ENCODE results near the gene LHPP.

The LHPP gene

DNA sequence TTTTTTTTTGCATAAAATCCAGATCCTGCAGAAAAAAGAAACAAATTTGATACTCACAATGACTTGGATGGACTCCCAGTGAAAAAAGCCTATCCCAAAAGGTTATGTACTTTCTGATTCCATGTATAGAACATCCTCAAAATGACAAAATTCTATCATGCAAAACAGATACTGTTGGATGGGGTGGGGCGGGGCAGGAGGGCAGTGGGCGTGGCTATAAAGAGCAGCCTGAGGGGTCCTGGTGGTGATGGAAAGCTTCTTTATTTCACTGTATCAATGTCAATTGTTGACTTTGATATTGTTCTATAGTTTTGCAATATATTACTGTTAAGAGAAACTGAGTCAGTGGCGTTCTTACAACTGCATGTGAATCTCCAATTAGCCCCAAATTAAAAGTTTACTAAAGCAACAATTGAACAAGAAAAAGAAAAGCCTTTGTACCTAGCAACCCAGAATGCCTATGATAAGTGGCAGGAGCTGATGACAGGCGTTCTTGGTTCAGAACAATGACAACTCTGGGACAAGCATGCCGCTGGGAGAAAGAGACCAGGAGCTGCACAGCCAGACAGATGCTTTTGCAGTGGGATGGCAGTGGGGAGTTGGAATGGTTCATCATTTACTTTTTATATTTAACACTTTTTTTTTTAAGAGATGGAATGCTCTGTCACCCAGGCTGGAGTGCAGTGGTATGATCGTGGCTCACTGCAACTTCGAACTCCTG is 101.9 kb downstream of the LHPP start:
- Mint-ChIP-seq H3K4me1 (ENCODE audit: low read depth in 2 of 2) (peaks cover 0 to 5% of the 10 kb centered on the region in 2 donors), H3K9me3 (no peaks in the 10 kb centered on the region), H3K27ac (no peak overlapping the region), H3K27me3 (no peaks in the 10 kb centered on the region), H3K4me3 (no peak overlapping the region), H3K36me3 (ENCODE audit: insufficient read depth) (peaks cover 2% of the 10 kb centered on the region)
- no peak for ATAC-seq (replicated peaks)
- DNase-seq = no peak

DNA sequence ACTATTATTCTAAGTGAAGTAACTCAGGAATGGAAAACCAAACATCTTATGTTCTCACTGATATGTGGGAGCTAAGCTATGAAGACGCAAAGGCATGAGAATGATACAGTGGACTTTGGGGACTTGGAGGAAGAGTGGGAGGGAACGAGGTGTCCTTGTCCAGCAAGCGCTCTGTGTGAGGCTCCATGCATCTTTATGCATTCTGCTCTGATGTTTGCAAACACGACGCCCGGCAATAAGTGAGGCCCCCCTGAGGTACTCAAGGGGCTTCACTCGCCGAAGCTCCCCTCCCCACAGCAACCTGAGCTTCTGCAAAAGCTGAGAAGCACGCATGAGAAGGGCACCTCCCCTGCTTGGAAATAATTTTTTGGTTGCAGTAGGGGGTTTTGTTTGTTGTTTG is 103.3 kb downstream of the LHPP start:
- DNase-seq = no peak
- peaks cover 0 to 5% of the 10 kb centered on the region in 2 donors for H3K4me1 Mint-ChIP-seq (ENCODE audit: low read depth in 2 of 2)
- peaks cover 2% of the 10 kb centered on the region for H3K36me3 Mint-ChIP-seq (ENCODE audit: insufficient read depth)
- no peak overlapping the region for H3K27ac Mint-ChIP-seq
- no peaks in the 10 kb centered on the region for H3K27me3 Mint-ChIP-seq
- ATAC-seq (replicated peaks) = no peak
- no peaks in the 10 kb centered on the region for H3K9me3 Mint-ChIP-seq
- no peak overlapping the region for H3K4me3 Mint-ChIP-seq

DNA sequence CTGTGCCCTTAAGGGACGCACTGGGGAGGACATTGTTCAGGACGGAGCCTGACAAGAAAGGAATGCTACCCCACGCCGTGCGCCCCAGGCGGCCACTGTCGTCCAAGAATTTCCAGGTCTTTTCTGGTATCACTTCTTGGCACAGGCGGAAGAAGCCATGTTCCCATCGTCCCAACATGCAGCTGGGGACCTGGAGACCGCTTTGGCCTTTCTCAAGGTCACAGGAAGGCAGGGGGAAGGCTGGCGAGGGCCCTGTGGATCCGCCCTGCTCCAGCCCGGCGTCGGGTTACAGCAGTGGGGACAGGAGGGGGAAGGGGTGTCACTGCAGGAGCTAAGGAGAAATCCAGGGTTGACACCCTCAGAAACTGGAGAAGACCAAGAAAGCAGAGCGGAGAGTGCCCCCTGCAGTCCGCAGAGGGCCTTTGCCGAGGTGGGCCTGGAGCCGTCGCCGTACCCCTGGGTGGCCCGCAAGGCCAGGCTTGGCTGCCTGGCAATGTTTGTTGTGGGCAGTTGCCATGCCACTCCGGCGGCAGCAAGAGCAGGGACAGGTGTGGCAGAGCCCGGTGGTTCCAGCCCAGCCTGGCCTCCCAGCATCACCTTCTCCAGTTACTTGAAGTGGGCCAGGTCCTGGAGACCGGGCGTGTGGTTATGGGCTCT is 104.1 kb downstream of the LHPP start:
- H3K36me3 Mint-ChIP-seq (ENCODE audit: insufficient read depth) = peaks cover 2% of the 10 kb centered on the region
- peaks cover 0 to 5% of the 10 kb centered on the region in 2 donors for H3K4me1 Mint-ChIP-seq (ENCODE audit: low read depth in 2 of 2)
- no peak for DNase-seq
- no peaks in the 10 kb centered on the region for H3K9me3 Mint-ChIP-seq
- no peak for ATAC-seq (replicated peaks)
- no peak overlapping the region for H3K27ac Mint-ChIP-seq
- no peaks in the 10 kb centered on the region for H3K27me3 Mint-ChIP-seq
- peak overlapping the region in 1 of 2 donors; percentile 38 for H3K4me3 Mint-ChIP-seq

DNA sequence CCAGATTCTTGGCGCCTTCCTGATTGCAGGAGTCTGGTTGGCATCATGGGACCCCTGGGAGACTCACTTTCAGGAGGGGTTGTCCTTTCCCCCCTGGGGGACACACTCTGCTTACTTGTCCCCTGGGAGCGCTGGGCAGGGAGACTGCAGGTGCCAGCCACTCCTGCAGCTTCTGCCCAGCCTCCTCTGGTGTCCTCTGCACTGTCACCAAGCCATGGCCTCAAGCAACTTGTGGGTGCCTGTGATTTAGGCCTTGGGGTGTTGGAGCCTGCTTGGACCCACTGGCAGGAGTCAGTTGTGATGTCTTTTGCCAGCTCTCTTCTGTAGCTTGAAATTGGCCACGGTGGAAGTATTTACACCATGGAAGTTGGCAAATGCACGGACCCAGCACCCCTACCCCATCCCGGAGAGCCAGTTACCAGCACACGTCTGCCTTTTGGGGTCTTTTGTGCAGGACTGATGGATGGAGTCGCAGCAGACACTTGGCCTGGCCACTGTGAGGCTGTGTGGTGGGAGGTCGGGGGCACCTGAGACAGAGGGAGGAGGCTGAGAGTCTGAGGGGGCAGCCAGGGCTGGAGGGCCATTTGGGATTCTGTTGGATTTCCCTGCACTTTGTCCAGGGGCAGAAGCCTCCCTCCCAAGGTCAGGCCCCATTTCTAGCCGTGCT is 104.7 kb downstream of the LHPP start:
- Mint-ChIP-seq H3K4me3 (no peak overlapping the region), H3K9me3 (no peaks in the 10 kb centered on the region), H3K4me1 (ENCODE audit: low read depth in 2 of 2) (peaks cover 0 to 5% of the 10 kb centered on the region in 2 donors), H3K27ac (no peak overlapping the region), H3K36me3 (ENCODE audit: insufficient read depth) (peaks cover 2% of the 10 kb centered on the region), H3K27me3 (no peaks in the 10 kb centered on the region)
- ATAC-seq (replicated peaks) (no peak), DNase-seq (no peak)

DNA sequence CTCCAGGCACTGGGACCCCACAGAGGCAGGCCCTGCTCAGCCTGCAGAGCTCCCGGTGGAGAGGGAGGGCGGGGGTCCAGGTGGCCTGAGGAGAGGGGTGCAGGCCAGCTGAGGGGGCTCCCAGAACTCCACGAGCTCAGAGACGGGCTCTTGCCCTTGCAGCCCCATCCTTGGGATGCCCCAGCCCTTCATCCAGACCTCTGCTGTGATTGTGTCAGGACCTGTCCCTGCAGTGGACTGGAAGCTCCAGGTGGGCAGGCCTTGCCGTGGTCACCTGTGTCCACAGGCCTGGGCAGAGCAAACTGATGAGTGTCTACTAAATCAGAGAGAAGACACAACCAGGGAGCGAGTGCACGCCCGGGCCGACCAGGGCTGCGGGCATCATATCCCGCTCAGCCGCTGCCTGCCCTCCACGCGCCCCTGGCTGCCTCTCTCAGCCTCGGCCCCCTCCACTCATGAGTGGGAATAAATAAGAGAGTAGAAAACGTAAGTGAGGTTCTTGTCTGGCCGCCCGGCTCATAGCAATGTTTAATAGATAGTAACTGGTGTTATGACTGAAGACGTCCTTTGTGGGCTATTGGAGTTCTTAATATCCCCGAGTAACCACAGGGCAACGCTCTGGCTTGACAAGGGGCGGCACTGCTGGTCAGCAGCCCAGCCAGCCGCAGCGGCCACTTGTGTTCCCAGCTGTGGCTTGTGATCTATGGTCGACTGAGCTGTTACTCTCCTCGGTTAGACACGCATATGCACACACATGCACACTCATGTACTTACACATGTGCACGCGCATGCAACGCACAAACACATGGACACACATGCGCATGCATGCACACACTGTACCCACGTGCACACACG is 105.6 kb downstream of the LHPP start:
- H3K4me3 Mint-ChIP-seq = no peak overlapping the region
- peaks cover 0 to 7% of the 10 kb centered on the region in 2 donors for H3K4me1 Mint-ChIP-seq (ENCODE audit: low read depth in 2 of 2)
- H3K36me3 Mint-ChIP-seq (ENCODE audit: insufficient read depth) = peaks cover 2% of the 10 kb centered on the region
- H3K27me3 Mint-ChIP-seq = no peaks in the 10 kb centered on the region
- DNase-seq = no peak
- ATAC-seq (replicated peaks) = no peak
- no peak overlapping the region for H3K27ac Mint-ChIP-seq
- no peaks in the 10 kb centered on the region for H3K9me3 Mint-ChIP-seq

DNA sequence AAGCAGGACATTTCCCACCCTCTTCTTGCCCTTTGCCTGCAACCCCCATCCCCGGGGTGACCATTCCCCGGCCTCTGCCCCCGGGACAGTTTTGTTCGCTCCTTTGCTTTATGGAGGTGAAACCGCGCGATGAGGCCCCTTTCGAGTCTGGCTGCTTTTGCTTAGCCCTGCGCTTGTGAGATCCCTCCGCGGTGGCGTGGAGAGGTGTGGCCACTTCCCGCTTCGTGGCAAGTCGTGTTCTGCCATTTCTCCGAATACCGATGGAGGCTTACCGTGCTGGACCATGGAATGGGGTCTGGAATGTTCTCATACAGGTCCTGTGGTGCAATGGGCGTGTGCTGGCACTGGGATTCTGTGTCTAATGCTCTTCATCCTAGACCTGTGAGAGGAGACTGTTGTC is 106.7 kb downstream of the LHPP start:
- no peak overlapping the region for H3K4me3 Mint-ChIP-seq
- H3K4me1 Mint-ChIP-seq (ENCODE audit: low read depth in 2 of 2) = peaks cover 0 to 7% of the 10 kb centered on the region in 2 donors
- H3K27ac Mint-ChIP-seq = no peak overlapping the region
- no peak for DNase-seq
- no peak for ATAC-seq (replicated peaks)
- no peaks in the 10 kb centered on the region for H3K9me3 Mint-ChIP-seq
- H3K27me3 Mint-ChIP-seq = no peaks in the 10 kb centered on the region
- peaks cover 2% of the 10 kb centered on the region for H3K36me3 Mint-ChIP-seq (ENCODE audit: insufficient read depth)

DNA sequence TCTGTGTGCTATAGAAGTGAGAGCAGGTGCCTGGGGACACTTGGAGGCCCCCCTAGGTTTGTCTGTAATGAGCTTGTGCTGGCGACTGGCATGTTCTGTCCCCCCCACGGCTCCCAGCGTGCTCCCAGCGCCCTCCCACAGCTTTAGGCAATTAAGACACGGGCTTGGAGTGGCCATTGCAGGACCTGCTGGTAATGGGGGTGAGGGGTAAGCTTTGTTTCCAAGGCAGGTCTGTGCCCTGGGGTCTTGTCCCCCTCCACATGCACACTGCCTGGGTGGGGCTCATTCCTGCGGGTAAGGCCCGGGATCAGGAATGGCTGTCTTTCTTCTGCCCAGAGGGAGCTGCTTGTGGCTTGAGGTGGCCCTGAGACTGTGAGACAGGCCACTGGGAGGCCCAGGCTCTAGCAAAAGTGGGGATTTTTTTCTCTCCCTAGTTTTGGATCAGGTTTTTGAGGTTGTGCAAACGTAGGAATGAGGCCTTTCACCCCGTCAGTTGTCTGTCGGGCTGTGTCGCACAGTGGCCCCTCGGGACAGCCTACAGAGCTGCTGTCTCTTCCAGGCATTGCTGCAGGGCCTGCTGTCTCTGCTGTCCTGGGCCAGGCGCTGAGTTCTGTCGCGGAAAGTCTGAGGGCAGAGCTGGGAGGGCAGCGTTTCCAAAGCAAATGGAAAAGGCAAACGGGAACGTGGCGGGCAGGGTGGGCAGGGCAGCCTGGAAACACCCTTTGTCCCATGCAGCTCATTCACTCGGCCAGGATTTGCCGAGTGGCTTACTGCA is 107.4 kb downstream of the LHPP start:
- ATAC-seq (replicated peaks) (no peak), DNase-seq (no peak)
- Mint-ChIP-seq H3K27me3 (no peaks in the 10 kb centered on the region), H3K4me1 (ENCODE audit: low read depth in 2 of 2) (peaks cover 0 to 7% of the 10 kb centered on the region in 2 donors), H3K9me3 (no peaks in the 10 kb centered on the region), H3K4me3 (no peak overlapping the region), H3K27ac (no peak overlapping the region), H3K36me3 (ENCODE audit: insufficient read depth) (peaks cover 2% of the 10 kb centered on the region)

DNA sequence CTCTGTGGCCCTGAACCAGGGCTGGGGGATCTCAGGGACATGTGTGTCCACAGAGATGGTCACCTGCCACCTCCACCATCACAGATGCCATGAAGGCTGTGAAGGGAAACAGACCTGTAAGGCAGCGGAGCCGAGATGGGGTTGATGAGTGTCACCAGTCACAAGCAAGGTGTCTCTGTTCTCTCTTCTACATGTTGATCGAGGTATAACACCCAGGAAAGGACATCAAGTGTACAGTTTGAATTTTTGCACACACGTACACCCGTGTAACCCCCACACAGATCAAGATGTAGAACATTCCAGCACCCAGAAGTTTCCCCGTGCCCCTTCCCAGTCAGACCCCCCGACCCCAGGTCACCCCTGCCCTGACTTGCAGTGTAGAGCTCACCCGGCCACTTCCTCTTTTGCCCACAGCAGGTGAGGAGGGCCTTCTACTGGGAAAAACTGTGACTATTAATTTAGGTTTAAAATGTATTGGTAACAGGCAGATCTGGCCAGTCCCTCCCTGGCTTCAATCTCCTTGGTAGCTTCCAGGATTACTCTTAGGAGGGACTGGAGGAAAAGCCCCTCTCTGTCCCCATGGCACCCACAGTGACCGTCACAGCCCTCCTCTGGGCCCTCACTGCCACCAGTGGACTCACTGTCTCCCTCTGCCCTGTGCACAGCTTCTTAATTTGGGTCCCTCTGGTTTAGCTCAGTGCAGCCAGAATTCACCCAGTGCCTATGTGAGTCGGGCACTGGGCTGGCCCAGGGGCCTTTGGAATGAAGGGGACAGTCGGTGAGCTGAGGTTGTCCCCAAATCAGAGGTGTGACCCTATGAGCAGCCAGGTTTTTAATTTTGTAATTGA is 108.2 kb downstream of the LHPP start:
- no peak for ATAC-seq (replicated peaks)
- DNase-seq = no peak
- H3K4me3 Mint-ChIP-seq = no peak overlapping the region
- H3K36me3 Mint-ChIP-seq (ENCODE audit: insufficient read depth) = peaks cover 3% of the 10 kb centered on the region
- no peaks in the 10 kb centered on the region for H3K27me3 Mint-ChIP-seq
- H3K27ac Mint-ChIP-seq = no peak overlapping the region
- no peaks in the 10 kb centered on the region for H3K9me3 Mint-ChIP-seq
- peaks cover 0 to 5% of the 10 kb centered on the region in 2 donors for H3K4me1 Mint-ChIP-seq (ENCODE audit: low read depth in 2 of 2)

DNA sequence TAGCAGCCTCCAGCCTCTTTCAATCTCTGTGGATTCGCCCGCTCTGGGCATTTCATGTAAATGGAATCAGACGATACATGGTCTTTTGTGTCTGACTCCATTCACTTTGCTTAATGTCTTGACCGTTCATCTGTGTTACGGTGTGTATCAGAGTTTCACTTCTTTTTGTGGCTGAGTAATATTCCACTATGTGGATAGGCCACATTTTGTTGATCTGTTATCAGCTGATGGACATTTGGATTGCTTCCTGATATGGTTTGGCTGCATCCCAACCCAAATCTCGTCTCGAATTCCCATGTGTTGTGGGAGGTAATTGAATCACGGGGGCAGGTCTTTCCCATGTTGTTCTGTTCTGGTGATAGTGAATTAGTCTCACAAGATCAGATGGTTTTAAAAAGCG is 109.0 kb downstream of the LHPP start:
- Mint-ChIP-seq H3K27ac (no peak overlapping the region), H3K4me1 (ENCODE audit: low read depth in 2 of 2) (peaks cover 0 to 5% of the 10 kb centered on the region in 2 donors), H3K9me3 (no peaks in the 10 kb centered on the region), H3K27me3 (no peaks in the 10 kb centered on the region), H3K36me3 (ENCODE audit: insufficient read depth) (peaks cover 3% of the 10 kb centered on the region), H3K4me3 (no peak overlapping the region)
- DNase-seq (no peak), ATAC-seq (replicated peaks) (no peak)

DNA sequence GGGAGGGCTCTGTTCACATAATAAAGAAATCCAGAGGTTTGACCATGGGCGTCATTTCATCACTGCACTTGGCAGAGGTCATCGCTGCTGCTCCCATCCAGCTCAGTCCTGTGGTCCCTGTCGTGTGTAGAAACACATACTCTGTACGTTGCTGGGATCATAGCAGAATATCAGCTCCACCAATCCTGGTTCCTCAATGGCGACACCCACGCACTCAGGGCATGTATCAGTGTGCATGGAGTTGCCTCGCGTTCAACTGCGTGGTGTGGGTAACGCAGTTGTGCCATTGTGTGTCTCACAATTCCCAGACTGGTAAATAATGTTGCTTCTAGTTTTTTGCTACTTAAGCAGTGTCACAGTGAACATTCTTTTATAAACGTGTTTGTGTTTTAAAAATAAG is 111.1 kb downstream of the LHPP start:
- peak overlapping the region in 1 of 2 donors; percentile 11 for H3K27ac Mint-ChIP-seq
- H3K4me1 Mint-ChIP-seq (ENCODE audit: low read depth in 2 of 2) = peaks cover 0 to 7% of the 10 kb centered on the region in 2 donors
- no peaks in the 10 kb centered on the region for H3K9me3 Mint-ChIP-seq
- ATAC-seq (replicated peaks) (no peak), DNase-seq (no peak)
- no peaks in the 10 kb centered on the region for H3K27me3 Mint-ChIP-seq
- H3K4me3 Mint-ChIP-seq = no peak overlapping the region
- peaks cover 3% of the 10 kb centered on the region for H3K36me3 Mint-ChIP-seq (ENCODE audit: insufficient read depth)

DNA sequence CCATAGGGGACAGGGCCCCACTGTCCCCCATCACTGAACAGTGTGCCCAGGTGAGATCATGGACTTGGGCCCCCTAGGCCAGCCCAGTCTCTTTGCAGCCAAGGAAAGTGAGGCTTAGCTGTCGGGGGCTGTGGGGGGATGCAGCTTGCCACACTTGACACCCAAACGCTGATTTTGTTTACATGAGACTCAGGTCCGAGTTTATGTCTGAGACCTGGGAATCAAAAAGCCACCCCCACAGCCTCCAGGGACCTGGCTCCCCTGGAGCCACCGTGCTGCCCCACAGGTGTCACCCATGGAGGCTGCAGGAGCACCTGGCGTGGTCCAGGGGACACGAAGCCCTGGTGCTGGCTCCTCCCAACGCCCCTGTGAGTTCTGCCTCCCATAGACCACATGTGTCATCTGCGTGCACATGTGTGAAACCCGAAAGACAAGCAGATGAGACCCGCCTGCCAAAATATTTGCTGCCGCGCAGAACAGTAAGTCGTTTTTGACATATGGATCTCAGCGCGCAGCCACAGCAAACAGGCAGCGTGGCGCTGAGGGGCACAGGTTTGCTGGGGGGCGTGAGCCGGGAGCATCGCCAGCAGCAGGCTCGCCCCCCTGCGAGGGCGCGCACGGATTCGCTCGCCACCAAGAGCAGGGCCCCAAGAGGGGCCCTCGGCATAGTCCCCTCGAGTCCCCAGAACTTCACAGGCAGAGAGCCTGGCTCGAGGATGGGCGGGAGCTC is 112.3 kb downstream of the LHPP start:
- peaks cover 0 to 10% of the 10 kb centered on the region in 2 donors for H3K4me1 Mint-ChIP-seq (ENCODE audit: low read depth in 2 of 2)

More for the DNA sequence above, 112.3 kb downstream of the LHPP start:
- Mint-ChIP-seq H3K27me3 (no peaks in the 10 kb centered on the region), H3K4me3 (no peak overlapping the region), H3K9me3 (no peaks in the 10 kb centered on the region), H3K27ac (peak overlapping the region; percentile 38 to 46), H3K36me3 (ENCODE audit: insufficient read depth) (peaks cover 11% of the 10 kb centered on the region)
- ATAC-seq (replicated peaks) (no peak), DNase-seq (no peak)

Data from effector memory CD8-positive, alpha-beta T cell (primary cell).